K562 (cell line): ENCODE measurements around the gene IGSF8. TPM values are rescaled to one million over a fixed set of nuclear protein-coding genes. Genes with fewer than 3 reads are reported as not detected.

ENCODE experiments used
- DPF2 ChIP-seq: fragments of 450-650 bp; IDR thresholded peaks from 2 replicates; pipeline ENCODE4 v1.6.1; 2016
- FOS ChIP-seq: IDR thresholded peaks from 3 replicates; pipeline ENCODE4 v1.6.1; 2011; ENCODE audit not compliant: insufficient read length; ENCODE audit errors: extremely low read depth
- KDM2B ChIP-seq: fragments of 250-450 bp; sonication (Bioruptor Pico); IDR thresholded peaks from 2 replicates; pipeline ENCODE4 v1.8.0; 2021; ENCODE audit warnings: mild to moderate bottlenecking, moderate library complexity
- MEF2D ChIP-seq: conservative IDR thresholded peaks from 2 replicates; pipeline ENCODE4 v1.6.1; 2016; ENCODE audit warnings: low read depth, missing genetic modification characterization, missing compliant biosample characterization
- SOX6 ChIP-seq: fragments of 450-650 bp; IDR thresholded peaks from 2 replicates; pipeline ENCODE4 v1.6.1; 2014; ENCODE audit warnings: mild to moderate bottlenecking
- TEAD4 ChIP-seq, 2 experiments: sonication (generic) in 1 of 2; formaldehyde crosslinking in 1 of 2; IDR thresholded peaks; 2 replicates each; pipeline versions ENCODE4 v1.6.1 to v1.8.0; 2012 to 2022; ENCODE audit warnings: borderline replicate concordance in 1 of 2, inconsistent platforms in 1 of 2, low read length in 1 of 2, mild to moderate bottlenecking in 1 of 2, missing genetic modification reagents in 1 of 2
- ZMIZ1 ChIP-seq, 2 experiments: fragments of 150-350 bp in 1 of 2; IDR thresholded peaks; 2 replicates each; pipeline ENCODE4 v1.6.1; 2012 to 2016; ENCODE audit warnings: low read depth in 2 of 2, low read length in 2 of 2, mild to moderate bottlenecking in 1 of 2, moderate library complexity in 1 of 2
- ZNF174 ChIP-seq: fragments of 250-450 bp; sonication (Bioruptor Pico); IDR thresholded peaks from 2 replicates; pipeline ENCODE4 v1.4.0; 2020; ENCODE audit warnings: mild to moderate bottlenecking
- ZNF318 ChIP-seq, 2 experiments: fragments of 450-650 bp; IDR thresholded peaks; 2 replicates each; pipeline ENCODE4 v1.6.1; 2016; ENCODE audit warnings: mild to moderate bottlenecking in 2 of 2, borderline replicate concordance in 1 of 2, low read depth in 1 of 2, moderate library complexity in 1 of 2
- ZNF639 ChIP-seq, 2 experiments: fragments of 200-800 bp in 1 of 2; sonication (Bioruptor generic) in 1 of 2; sonication (generic) in 1 of 2; formaldehyde crosslinking in 1 of 2; IDR thresholded peaks in 1 of 2; conservative IDR thresholded peaks in 1 of 2; 2 replicates each; pipeline versions ENCODE4 v1.5.0 to v1.6.1; 2016 to 2020; ENCODE audit warnings: missing compliant biosample characterization in 1 of 2, missing genetic modification characterization in 1 of 2, missing genetic modification reagents in 1 of 2
- polyA plus RNA-seq, 8 experiments: library from polyadenylated mRNA; depleted of rRNA in 4 of 8; stranded (reverse) in 5 of 8; unstranded in 3 of 8; fragments of >200 nt; fragmentation: Nextera tagmentation in 2 of 8; fragmentation: Illumina TruSeq in 1 of 8; extraction: Ambion mirVana in 2 of 8; extraction: Trizol in 1 of 8; gene quantifications; 2 replicates each; pipeline versions ENCODE4 v1.2.1 to v1.2.3, GENCODE V29; 2011 to 2014; ENCODE audit warnings: inconsistent platforms in 1 of 8, missing spikeins in 1 of 8
- total RNA-seq, 7 experiments: library from RNA; depleted of rRNA in 6 of 7; stranded (reverse); fragments of >200 nt in 6 of 7; fragmentation: Illumina TruSeq in 2 of 7; extraction: Trizol in 2 of 7; gene quantifications; 2 replicates each; pipeline versions ENCODE4 v1.2.1 to v1.2.3, GENCODE V29; 2011 to 2021; ENCODE audit warnings: low replicate concordance in 1 of 7
- TF ChIP-seq, protein P1 (sequence below): fragments of 450-650 bp; formaldehyde crosslinking; IDR thresholded peaks from 2 replicates; pipeline ENCODE4 v1.4.0; 2020; ENCODE audit warnings: mild to moderate bottlenecking, moderate library complexity

The IGSF8 gene
- total and polyA plus RNA-seq, 9 of the 15 experiments (the other 6 are each of a cell fraction or from before 2014, with no cell fraction given) = 0.32 to 11.7 (median 3.2) TPM

DNA sequence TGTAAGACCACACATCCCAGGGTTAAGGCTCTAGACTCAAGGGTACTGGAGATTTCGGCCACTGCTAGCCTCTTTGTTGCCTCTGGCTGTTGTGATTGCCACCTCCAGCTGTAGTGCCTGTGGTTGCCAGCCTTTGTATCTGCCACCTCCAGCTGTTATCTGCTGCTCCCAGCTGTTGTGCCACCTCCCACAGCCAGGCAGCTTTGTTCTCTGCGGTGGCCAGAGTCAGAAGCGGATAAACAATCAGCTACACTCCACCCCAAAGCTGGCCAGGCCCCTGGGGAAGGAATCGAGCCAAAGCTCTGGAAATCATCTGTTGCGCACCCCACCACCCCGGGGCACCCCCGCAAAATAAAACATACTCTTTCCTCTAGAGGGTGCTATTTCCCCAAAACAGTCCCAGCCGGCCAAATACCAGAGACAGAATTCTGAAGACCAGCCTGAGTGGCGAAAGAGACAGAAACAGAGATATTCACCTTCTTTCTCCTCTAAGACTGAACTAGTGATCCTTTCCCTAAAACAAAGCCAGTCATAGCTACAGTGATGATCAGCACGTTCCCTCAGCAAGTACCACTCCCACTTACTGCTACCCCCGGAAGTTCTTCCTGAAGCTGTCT, 51.8 kb downstream of the IGSF8 start (continued):
- TF ChIP-seq SOX6 (peak; percentile 100), TEAD4 (IDR thresholded peaks at IDR 0.05; ENCODE audit: low read length) (peak; percentile 100), TEAD4 (CRISPR knock-in tag; IDR thresholded peaks at IDR 0.05; ENCODE audit: borderline replicate concordance) (no peak), ZNF174 (CRISPR knock-in tag) (no peak), ZNF318 (IDR thresholded peaks at IDR 0.05; ENCODE audit: borderline replicate concordance in 1 of 2, low read depth in 1 of 2) (peak in 1 of 2 experiments; percentile 85; a peak in 2 of 4 replicates), KDM2B (CRISPR knock-in tag) (no peak), ZMIZ1 (IDR thresholded peaks at IDR 0.05; ENCODE audit: low read depth in 2 of 2, low read length in 2 of 2) (peak in 1 of 2 experiments; percentile 98; a peak in 2 of 4 replicates), ZNF639 (CRISPR knock-in tag; conservative IDR thresholded peaks at IDR 0.05 in 1 of 2, IDR thresholded peaks at IDR 0.05 in 1 of 2) (peak in 1 of 2 experiments; percentile 92; a peak in 2 of 4 replicates), FOS (no peak), DPF2 (peak; percentile 96), MEF2D (tag) (peak; percentile 71)
- TF ChIP-seq, protein P1, sequence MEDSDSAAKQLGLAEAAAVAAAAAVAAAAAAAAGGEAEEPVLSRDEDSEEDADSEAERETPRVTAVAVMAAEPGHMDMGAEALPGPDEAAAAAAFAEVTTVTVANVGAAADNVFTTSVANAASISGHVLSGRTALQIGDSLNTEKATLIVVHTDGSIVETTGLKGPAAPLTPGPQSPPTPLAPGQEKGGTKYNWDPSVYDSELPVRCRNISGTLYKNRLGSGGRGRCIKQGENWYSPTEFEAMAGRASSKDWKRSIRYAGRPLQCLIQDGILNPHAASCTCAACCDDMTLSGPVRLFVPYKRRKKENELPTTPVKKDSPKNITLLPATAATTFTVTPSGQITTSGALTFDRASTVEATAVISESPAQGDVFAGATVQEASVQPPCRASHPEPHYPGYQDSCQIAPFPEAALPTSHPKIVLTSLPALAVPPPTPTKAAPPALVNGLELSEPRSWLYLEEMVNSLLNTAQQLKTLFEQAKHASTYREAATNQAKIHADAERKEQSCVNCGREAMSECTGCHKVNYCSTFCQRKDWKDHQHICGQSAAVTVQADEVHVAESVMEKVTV = peak; percentile 66
